HG03565 (cell line): ENCODE results near the gene SLC23A2.

Experiments
- ATAC-seq: cut with Tn5 transposase; IDR thresholded peaks from one replicate; pipeline ENCODE4 v1.9.1; 2021; ENCODE audit warnings: mild to moderate bottlenecking, moderate library complexity; ENCODE audit not compliant: unreplicated experiment

The SLC23A2 gene

GRCh38 chr20:4910951-4911350 lies 90.4 kb downstream of the SLC23A2 start:
- no peak for ATAC-seq

GRCh38 chr20:4905613-4906012 lies 95.7 kb downstream of the SLC23A2 start:
- no peak for ATAC-seq

- no peak for ATAC-seq
Measured at GRCh38 chr20:4905195-4905594, 96.1 kb downstream of the SLC23A2 start.

- no peak for ATAC-seq
Measured at GRCh38 chr20:4904127-4904860, 97.0 kb downstream of the SLC23A2 start.

GRCh38 chr20:4902788-4903187 lies 98.5 kb downstream of the SLC23A2 start:
- no peak for ATAC-seq

- ATAC-seq: no peak
Measured at GRCh38 chr20:4901031-4901818, 100.1 kb downstream of the SLC23A2 start.

DNA sequence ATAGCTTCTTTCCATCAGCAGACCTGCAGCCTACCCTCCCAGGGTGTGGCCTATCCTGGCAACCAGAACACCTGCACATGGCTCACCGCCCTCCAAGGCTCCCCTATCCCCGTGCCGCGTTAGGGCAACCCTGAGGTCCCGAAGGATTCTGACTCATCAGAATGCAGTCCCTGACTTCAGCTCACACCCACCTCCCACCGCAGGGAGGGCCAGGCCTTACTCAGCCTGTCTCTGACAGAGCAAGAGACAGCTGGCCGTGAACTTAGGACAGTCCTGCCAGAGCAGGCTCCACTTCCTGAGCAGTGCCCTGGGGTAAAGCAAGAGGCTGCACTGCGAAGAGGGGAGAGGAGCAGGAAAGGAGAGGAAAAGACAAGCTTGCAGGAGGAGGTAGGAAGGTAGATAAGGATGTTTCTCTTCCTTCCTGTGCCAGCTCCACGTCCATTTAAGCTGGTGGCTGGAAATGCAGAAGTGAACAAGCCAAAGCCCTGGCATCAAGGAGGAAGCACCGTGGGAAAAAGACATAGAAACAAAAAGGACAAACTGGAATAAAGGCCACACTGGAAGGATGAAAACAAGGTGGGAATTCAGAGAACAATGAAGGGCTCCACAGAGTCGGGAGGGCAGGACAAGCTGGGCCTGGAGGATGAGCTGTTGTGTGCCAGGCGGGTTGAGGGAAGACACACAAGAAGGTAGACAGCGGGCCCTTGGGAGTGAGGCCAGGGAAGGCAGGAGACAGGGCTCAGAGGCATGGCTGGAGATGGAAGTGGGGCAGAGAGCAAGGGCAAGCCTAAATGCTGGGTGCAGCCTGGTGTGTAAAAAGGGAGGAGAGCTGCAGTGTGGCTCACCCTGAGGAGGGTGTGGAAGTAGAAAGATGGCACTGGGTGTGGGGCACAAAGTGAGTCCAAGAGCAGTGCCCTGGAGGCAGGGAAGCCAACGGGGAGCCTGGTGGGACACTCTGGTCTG lies 102.7 kb downstream of the SLC23A2 start:
- ATAC-seq: no peak

GRCh38 chr20:4897600-4897999 lies 103.7 kb downstream of the SLC23A2 start:
- no peak for ATAC-seq

GRCh38 chr20:4896971-4897497 lies 104.3 kb downstream of the SLC23A2 start:
- no peak for ATAC-seq

DNA sequence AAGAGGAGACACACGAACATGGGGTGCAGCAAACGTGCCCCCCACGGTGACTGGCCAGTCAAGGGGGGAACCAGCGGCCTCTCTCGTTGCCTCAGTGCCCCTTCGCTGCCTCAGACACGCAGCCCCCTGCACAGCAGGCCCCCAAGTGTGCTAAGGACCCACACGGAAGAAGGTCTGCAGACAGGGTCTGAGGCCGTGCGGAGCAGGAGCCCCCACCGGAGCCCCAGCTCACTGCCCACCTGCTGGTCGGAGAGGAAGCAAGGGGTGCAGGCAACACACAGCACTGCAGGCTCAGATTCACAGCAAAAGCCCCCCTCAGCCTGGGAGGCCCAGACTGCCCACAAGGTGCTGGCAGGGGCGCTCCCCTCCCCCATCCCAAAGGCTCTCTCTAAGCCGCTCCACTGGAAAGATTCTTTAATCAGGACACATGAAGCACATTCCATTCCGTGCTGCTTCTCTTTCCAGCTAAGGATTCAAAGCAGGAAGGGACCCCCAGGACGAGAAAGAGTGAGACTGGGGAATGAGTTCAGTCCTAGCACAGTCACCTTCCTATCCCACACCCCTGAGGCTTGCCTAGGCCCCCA lies 105.1 kb downstream of the SLC23A2 start:
- ATAC-seq: no peak

GRCh38 chr20:4894981-4895381 lies 106.3 kb downstream of the SLC23A2 start:
- ATAC-seq: peak; percentile 47

DNA sequence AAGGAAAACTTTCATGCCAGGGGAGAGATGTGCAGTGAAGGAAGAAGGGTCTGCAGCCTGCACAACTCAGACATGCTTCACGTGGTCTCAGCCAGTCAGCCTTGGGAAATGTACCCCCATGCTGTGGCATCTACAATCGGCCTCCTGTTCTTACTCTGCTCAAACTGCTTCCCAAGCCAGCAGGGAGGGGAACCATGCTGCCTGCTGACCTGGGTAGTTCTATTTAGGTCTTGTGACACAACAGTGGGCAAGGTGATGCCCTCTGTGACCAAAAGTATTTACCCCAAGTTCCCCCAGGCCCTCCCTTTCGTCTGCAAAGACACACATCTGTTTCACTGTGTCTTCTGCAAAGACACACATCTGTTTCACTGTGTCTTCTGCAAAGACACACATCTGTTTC lies 106.9 kb downstream of the SLC23A2 start:
- ATAC-seq: no peak

DNA sequence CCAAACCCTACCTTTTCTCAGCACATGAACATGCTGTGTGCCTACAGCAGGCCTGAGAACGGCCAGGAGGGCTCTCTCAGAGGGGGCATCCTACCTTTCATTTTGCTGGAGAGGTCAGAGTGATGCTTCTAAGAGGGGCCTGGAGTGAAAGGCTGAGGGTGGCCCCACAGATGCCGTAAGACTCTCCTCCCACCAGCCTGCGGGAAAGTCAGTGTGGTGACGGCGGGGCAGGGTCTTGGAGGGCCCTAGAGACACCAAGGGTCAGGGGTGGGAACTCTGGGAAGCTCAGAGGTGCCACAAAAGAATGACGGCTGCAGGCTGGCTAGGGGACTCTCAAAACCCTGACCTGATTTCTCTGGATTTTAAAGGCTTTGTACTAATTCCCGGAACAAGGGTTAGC lies 107.6 kb downstream of the SLC23A2 start:
- no peak for ATAC-seq

- ATAC-seq: no peak
Measured at GRCh38 chr20:4891997-4892396, 109.3 kb downstream of the SLC23A2 start.

- ATAC-seq: no peak
Measured at GRCh38 chr20:4891190-4891763, 110.0 kb downstream of the SLC23A2 start.

- no peak for ATAC-seq
Measured at GRCh38 chr20:4889446-4889845, 111.9 kb downstream of the SLC23A2 start.

GRCh38 chr20:4887586-4887985 lies 113.7 kb downstream of the SLC23A2 start:
- ATAC-seq: no peak

DNA sequence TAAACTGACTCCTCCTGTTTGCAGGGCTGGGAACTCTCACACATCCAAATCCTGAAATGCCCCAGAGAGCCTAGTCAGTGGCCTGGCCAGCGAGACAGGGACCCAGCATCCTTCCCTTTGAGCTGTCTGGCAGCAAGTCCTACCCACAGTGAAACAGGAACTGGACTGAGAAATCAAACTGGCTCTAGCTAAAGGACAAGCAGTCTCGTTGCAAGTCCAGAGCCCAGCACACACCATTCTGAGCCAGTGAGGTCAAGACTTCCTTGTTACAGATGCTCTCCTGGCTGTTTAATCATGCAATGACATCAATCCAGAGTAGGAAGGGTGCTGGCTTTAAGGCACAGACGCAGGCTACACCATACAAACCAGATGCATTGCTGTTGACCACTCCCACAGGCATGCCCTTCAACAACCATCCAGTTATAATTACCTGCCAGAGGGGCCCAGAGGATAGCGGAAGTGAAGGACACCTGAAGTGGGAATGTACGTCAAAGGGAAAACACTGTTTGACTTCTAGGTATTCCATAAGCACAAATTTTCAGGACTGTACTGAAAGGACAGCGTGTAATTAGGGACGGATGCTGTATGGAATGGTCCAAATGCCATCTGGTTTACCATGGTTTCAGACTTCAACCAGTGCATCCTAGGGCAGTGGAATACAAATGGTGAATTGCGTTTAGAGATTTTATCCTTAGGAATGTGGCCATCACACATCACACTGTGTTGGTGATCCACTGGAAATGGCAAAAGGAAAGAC lies 114.4 kb downstream of the SLC23A2 start:
- no peak for ATAC-seq

GRCh38 chr20:4885877-4886276 lies 115.4 kb downstream of the SLC23A2 start:
- no peak for ATAC-seq

- ATAC-seq: no peak
Measured at GRCh38 chr20:4883546-4883945, 117.8 kb downstream of the SLC23A2 start.
